Skeletal muscle cell (primary cell): Measurements from ENCODE around the gene NKAIN4.

ENCODE experiments used
- DNase-seq: peaks from one replicate; pipeline ENCODE4 v3.0.0-alpha.2; 2010; ENCODE audit warnings: low read depth
- H3K4me3 ChIP-seq: 2 replicates; pipeline ENCODE4 v1.5.1; 2011; ENCODE audit warnings: low read depth, mild to moderate bottlenecking, control low read depth, low read length, moderate library complexity

The NKAIN4 gene

GRCh38 chr20:63277466-63278272, 23.4 kb upstream of the NKAIN4 start:
- DNase-seq, result no peak
- no peak overlapping the region for H3K4me3 ChIP-seq

- no peak for DNase-seq
- H3K4me3 ChIP-seq, result no peak overlapping the region
These were observed 22.7 kb upstream of the NKAIN4 start for GRCh38 chr20:63276956-63277355.

DNA sequence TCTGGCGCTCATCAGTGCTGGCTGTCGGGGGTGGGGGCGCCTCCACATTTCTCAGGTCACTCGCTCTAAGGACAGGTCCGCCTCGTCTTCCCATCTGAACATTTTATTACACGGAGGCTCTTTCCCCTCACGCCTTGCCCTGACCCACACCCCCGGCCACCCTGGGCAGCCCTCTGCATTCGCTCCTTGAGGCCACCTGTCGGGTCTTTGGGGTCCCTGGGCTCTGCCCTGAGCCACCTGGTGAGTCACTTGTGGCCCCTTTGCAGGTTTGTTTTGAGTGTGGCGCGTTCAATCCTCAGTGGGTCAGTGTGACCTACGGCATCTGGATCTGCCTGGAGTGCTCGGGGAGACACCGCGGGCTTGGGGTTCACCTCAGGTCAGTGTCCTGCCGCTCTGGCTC, 21.6 kb upstream of the NKAIN4 start:
- DNase-seq, result no peak
- H3K4me3 ChIP-seq, result no peak overlapping the region

- peak overlapping the region; percentile 97 for H3K4me3 ChIP-seq
- DNase-seq, result no peak
These were observed 20.3 kb upstream of the NKAIN4 start for GRCh38 chr20:63274381-63275228.

DNA sequence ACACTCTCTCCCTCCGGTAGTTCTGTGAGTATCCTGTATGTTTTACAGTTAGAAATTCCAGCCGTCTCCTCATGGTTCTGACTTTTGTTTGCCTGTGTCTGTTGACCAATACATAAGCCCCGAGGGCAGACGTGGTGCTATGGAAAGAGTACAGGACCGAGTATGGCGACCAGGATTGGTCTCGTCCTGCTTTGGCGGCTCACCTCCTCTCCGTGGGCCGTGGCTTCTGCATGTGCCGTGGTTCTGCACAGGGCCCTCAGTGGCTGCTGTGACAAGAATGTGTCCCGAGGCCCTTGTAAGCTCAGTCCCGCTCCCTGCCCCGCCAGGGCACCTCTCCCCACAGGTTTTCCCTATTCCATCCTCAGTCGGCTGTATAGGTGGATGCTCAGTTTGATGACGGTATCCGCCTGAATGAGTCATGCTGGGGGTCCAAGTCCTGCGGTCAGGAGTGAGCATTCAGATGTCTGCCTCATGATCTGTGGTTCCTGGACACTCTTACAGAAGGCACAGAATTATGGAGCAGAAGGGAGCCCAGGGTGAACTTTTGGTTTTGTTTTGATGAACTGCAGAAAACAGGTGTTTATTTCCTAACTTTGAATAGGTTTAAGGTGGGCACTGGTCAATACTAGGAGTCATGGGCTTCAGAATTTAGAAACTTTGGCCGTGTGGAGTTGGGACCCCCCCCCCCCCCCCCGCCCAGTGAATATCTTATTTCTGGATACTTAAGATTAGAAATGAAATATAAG, 19.5 kb upstream of the NKAIN4 start:
- peak overlapping the region; percentile 97 for H3K4me3 ChIP-seq
- DNase-seq, result peak; percentile 48

DNA sequence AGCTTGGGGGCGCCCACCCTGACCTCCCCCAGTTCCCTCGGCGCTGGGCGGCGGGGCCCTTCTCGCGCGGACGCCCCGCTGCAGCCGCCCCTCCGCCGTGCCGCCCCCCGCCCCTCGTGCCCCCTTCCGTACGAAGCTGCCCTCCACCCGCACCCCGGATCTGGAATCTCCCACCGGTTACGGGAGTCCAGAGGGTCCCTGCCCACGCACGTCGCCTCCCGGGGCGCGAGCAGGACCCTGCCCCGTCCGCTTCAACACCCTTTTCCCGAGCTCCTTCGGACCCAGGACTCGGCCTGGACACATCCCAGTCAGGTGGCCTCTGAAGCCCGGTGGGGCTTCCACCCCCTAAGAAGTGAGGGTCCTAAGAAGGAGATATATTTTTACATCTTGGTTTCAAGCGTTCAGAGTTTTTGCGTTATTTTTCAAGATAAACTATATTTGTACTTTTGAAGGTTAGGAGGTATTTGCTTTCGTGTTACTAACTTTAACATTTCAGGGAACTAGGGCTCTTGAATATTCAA, 18.9 kb upstream of the NKAIN4 start:
- no peak for DNase-seq

GRCh38 chr20:63272105-63273058, 18.1 kb upstream of the NKAIN4 start, which contains the start of gene ARFGAP1:
ARFGAP1 (plus strand) TSS chr20:63272813; CDS start chr20:63275581, 2,768 bp downstream.
- peak; percentile 65 for DNase-seq

More for the DNA sequence above, 18.9 kb upstream of the NKAIN4 start:
- H3K4me3 ChIP-seq, result peak overlapping the region; percentile 97

DNA sequence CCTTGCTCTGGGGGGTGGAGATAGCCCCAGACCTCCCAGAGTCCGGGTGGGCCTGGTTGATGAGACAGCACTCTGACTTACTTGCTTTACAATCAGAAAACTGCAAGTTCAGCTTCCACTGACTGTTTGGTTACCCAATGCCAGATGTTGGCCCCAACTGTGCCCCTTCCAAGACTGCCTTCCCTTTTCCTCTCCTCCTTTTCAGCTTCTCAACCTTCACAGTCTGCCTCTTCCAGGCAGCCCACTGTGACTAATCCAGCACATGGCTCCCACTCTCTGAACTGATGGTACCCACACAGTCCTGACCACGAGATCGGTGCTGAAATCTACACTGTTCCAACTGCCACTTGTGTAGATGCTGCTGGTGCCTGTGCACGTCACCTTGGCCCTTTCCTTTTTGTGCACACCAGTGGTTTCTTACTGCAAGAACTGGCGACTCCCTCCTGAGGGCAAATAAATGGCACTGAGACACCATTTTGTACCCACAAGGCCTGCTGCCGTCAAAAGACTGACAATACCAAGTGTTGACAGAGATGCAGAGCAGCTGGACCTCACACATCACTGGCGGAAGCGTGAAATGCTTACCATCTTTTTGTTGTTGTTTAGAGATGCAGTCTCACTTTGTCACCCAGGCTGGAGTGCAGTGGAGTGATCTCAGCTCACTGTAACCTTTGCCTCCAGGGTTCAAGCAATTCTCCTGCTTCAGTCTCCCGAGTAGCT, 16.5 kb upstream of the NKAIN4 start:
- no peak for DNase-seq

More at GRCh38 chr20:63272105-63273058, 18.1 kb upstream of the NKAIN4 start, which contains the start of gene ARFGAP1:
- peak within 1 kb of the TSS; percentile 97 for H3K4me3 ChIP-seq

GRCh38 chr20:63269724-63270123, 15.5 kb upstream of the NKAIN4 start:
- DNase-seq, result no peak

More for the DNA sequence above, 16.5 kb upstream of the NKAIN4 start:
- no peak overlapping the region for H3K4me3 ChIP-seq

DNA sequence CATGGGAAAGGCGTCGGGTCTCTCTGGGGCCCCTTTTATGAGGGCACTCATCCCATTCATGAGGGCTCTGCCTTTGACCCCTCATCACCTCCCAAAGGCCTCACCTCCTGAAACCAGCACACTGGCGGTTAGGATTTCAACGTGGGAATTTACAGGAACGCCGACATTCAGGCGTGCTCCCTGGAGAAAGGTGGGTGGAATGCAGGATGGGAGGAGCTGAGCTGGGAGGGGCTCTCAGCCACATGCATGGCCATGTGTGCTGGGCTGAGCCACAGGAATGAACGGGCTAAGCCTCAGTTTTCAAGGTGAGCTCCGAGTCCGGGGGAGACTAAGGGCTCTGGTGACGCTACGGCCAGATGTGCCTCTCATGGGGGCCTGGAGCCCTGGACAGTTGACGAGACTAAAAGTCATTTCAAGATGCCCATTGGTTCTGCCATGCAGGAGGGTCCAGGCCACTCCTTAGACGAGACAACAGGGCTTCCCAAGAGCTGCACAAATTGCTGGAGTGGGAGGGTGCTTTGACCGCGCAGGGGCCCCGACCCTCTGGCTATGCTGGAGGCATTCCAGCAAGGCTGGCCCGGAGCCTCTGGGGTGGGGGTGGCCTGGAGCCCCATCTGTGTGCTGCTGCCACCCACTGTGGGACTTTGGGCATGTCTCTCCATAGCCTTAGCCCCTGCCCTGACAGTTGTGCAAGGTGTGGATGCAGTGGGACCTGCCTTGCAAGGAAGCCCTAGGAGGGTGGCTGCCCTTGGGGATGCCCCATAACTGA, 14.6 kb upstream of the NKAIN4 start:
- H3K4me3 ChIP-seq, result no peak overlapping the region
- no peak for DNase-seq

More at GRCh38 chr20:63269724-63270123, 15.5 kb upstream of the NKAIN4 start:
- H3K4me3 ChIP-seq, result no peak overlapping the region

DNA sequence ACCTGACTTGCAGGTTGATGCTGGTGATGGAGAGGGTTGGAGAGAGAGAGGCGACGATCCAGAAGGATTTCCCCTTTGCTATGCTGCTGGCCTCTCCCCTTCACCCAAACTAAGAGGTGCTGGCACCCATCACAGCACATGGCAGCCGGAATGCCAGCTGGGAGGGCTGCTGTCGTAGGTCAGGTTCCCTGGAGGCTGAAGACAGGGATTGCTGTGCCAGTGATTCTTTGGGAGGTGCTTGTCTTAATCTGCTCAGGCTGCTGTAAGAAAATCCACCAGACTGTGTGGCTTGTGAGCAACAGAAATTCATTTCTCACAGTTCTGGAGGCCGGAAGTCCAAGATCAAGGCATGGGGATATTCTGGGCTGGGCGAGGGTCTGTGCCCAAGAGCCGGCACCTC, 14.0 kb upstream of the NKAIN4 start:
- DNase-seq, result no peak
- peak overlapping the region; percentile 12 for H3K4me3 ChIP-seq

GRCh38 chr20:63267691-63268090, 13.4 kb upstream of the NKAIN4 start:
- no peak for DNase-seq
- H3K4me3 ChIP-seq, result no peak overlapping the region

DNA sequence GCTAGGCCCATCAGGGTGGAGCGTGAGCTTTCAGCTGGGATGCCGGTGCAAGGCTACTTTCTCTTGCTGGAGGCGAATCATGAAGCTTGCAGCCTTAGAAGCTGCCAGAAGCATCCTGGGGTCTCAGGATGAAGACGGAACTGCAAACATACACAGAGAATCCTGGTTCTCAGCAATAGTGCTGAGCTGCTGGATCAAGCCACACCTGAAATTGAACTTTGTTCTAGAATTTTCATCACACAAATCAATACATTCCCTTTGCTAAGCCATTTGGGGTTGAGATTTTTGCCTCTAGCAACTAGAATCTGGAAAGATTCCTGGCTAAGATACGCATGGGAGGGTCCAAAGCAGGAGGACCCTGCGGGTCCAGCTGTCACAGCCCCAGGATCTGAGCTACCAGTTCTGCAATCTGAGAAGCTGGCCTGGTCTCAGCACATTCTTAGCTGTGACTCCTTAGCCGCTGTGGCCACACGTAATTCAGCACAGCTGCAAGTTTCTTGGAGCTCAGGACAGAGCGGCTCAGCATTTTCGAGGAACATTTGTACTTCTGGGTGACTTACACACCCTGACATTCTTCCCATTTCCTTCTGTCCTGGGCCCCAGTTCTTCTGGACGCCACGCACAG, 11.7 kb upstream of the NKAIN4 start:
- H3K4me3 ChIP-seq, result no peak overlapping the region
- peak; percentile 33 for DNase-seq

DNA sequence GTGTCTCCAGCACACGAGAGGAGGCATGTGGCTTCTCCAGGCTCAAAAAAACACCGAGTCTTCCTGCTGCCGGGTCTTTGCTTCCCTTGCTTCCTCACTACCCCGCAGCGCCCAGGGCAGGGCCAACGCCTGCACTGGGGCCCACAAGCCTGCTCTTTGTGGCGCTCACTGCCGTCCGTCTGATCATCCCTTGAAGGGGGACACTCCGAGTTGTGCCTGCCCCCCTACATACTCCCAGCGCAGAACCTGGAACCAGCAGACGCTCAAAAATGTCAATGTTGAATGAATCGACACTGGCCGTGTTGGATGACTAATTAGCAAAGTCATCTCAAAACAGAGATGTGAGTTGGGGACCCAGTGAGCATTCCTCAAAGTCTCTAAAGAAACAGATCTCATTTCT, 10.3 kb upstream of the NKAIN4 start:
- DNase-seq, result no peak
- H3K4me3 ChIP-seq, result no peak overlapping the region

DNA sequence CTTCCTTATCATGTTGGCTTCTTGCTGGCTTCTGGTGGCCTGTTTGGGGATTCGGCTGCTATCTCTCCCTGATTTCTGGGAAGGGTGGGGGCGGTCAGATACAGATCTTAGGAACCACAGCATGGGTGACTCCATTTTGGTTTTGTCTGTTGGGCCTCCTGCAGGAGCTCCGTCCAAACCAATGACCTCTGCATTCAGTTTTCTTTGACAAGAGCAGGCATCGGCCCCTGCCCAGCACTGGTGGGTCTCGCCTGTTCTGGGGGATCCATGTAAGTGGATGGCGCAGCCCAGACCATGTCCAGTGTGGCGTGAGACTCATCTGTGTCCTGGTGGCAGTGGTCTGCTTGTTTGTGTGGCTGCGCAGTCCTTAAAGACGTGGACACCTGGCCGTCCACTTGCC, 9.7 kb upstream of the NKAIN4 start:
- no peak for DNase-seq
- H3K4me3 ChIP-seq, result no peak overlapping the region

- no peak for DNase-seq
- no peak overlapping the region for H3K4me3 ChIP-seq
These were observed 8.6 kb upstream of the NKAIN4 start for GRCh38 chr20:63262836-63263235.
